GM12875 (cell line): ENCODE results near the gene MTCL1.

Experiments
- H3K4me3 ChIP-seq: one replicate; pipeline ENCODE4 v1.5.1; 2011; ENCODE audit warnings: low read depth, low read length, control low read depth
- TF ChIP-seq, protein P1 (sequence below): IDR thresholded peaks from 2 replicates; pipeline ENCODE4 v1.5.1; 2011; ENCODE audit warnings: low read depth, mild to moderate bottlenecking, control low read depth, inconsistent platforms, low read length, moderate library complexity, borderline replicate concordance; ENCODE audit not compliant: insufficient read depth

The MTCL1 gene

DNA sequence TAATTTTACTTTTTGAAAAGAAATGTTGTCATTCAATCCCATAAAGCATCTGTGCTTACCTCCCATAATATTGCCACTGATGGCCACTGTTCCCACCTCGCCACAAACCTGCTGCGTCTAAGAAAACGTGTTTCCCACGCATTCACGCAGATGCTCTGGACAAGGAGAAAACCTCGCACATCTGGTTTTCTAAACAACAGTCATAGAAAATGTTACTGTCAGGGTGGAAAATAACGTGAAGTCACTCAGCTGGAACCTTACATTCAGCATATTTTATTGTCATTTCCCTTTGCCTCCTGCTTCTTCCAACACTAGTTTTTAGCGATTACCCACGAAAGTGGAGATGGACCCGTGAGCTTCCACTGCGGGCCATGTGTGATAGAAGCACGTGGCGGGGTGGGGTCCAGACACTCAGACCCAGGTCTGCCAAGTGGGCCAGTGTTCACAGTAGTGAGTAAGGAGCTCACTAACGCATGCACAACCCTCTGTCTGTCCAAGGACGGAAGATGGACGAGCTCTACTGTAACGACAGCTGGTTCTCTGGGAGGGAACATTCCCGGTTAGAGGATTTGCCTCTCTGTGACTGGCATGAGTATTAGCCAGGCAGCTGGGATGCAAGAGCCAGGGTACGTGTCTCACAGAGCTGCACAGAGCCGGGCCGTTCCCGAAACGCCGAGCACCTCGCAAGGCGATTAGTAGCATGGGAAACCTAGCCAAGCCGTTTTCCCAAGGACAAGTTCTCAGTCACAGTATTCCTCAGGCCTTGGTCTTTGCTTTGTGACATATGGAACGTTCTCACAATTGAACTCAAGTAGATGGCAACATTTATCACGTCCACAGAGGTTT, 94.5 kb downstream of the MTCL1 start:
- TF ChIP-seq, protein P1, sequence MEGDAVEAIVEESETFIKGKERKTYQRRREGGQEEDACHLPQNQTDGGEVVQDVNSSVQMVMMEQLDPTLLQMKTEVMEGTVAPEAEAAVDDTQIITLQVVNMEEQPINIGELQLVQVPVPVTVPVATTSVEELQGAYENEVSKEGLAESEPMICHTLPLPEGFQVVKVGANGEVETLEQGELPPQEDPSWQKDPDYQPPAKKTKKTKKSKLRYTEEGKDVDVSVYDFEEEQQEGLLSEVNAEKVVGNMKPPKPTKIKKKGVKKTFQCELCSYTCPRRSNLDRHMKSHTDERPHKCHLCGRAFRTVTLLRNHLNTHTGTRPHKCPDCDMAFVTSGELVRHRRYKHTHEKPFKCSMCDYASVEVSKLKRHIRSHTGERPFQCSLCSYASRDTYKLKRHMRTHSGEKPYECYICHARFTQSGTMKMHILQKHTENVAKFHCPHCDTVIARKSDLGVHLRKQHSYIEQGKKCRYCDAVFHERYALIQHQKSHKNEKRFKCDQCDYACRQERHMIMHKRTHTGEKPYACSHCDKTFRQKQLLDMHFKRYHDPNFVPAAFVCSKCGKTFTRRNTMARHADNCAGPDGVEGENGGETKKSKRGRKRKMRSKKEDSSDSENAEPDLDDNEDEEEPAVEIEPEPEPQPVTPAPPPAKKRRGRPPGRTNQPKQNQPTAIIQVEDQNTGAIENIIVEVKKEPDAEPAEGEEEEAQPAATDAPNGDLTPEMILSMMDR, result no peak
- no peak overlapping the region for H3K4me3 ChIP-seq

DNA sequence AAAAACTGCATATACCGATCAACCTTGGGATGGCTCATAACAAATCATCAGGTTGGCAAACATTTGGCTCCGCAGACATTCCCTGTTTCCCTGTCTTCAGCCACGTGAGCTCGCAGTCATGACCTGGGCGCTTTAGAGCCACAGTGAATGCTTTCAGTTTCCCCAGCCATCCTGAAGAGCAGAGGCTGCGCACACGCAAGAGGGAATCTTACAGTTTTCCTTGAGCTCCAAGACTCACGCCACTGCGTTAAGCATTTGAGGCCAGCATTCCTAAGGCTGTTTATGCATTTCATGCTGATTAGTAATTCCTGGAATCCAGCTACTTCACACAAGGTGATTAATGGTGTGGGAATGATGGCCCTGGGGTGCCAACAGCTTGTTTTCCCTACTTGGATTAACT, 95.1 kb downstream of the MTCL1 start:
- TF ChIP-seq, protein P1, result no peak
- H3K4me3 ChIP-seq, result no peak overlapping the region

DNA sequence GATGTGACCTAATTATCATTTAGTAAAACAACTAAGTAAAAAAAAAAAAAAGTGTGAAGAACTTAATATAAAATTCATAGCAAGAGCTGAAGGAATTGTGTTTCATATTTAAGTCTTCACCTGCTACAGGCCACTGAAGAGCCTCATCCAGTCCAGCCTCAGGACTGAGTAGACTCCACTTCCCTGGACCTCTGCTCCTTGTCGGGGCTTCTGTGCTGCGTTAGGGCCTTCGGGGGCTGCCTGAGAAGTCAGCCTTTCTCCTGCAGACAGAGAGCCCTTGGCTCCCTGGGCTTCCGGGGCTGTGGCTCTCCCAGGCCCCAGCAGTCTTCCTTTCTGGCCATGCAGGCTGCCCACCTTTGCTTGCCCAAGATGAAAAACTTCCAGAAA, 95.5 kb downstream of the MTCL1 start:
- TF ChIP-seq, protein P1, result no peak
- no peak overlapping the region for H3K4me3 ChIP-seq

DNA sequence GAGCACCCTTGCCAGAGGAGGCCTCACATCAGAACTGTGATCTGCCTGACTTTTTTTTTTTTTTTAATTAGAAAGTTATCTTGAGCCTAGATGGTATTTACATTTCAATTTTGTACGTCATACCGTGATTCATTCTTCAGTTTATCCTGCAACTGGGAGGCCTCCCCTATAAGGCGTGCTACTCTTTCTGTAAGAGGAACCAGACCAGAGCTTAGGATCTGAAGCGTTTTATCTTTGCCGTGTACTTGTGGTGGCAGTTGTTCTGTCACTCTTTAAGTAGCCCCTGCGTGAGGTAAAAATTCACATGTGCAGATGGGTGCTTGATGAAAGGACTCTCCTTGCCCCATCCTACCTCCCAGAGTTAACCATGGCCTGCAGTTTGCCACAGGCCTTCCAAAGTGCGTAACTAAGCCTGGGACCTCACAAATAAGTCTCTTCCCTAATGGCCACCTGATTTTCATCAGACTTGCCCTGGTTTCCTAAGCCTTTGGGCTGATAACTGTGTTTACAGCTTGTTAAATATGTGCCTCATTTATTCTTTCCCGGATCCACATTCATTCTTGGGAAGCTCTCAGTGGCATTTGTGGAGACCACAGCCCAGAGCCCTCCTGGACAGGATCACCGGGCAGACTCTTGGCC, 96.0 kb downstream of the MTCL1 start:
- no peak overlapping the region for H3K4me3 ChIP-seq

DNA sequence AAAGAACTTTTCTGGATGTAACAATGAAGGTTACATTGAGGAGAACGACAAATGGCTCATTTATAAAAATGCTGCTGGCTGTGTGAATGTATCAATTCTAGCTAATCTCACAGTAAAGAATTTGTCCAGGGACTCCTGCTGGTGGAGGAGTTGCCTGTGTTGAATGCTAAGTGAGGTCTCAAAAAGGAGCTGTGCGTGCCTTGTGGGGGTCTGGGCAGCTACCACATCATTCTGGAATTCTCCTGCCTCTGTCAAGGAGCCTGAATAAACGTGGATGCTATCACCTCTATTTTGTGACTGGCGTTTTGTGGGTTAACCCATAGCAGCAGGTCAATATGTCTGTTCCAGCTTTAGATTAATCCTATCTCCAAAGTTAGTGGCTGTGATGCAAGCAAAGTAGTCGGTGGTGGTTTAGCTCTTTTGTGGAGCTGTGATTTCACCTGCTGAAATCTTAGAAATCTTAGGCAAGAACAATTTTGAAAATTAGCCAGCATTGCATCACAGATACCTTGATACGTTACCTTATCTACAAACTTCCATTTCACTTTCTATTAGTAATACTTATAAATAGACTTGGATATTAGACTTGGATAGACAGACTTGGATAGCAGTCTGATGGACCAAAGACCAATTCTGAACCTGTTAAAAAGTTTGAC, 96.8 kb downstream of the MTCL1 start:
- TF ChIP-seq, protein P1, result no peak
- no peak overlapping the region for H3K4me3 ChIP-seq

More for the DNA sequence above, 96.0 kb downstream of the MTCL1 start:
- TF ChIP-seq, protein P1, result no peak

DNA sequence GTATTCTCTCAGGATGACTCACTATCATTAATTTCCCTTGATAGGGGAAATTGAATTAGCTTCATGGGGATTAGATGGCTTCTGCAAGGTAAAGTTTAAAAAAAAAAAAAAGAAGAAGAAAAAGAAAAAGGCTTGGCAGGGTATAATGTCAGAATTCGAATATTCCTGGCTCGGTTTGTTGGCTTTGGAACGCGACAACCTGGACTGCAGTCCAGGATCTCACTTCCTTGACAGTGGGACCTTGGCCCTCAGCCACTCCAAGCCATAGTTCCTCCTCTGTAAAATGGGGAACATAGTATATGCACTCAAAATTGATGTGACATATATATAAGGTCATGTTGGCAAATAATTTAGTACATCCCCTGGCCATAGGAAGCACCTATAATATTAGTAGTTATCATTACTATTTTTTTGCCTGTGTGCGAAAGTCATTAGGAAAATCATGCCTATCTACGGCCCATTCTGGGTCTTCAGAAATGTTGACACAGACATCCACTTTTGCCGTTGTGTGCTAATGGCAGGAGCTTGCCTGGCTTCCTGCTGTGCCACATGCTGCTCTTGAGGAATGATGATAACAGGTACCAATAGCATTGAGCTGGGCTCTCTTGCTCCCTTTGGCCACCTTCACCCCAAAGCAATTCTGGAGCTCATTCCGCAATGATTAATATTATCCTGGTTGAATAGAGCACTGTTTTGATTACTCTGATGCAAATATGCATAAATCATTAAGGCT, 97.9 kb downstream of the MTCL1 start:
- TF ChIP-seq, protein P1, result no peak
- no peak overlapping the region for H3K4me3 ChIP-seq
